HG03521 (cell line): Measurements from ENCODE around the gene ARHGEF6.

Experiments used
- ATAC-seq: cut with Tn5 transposase; IDR thresholded peaks from one replicate; pipeline ENCODE4 v1.9.1; 2021; ENCODE audit warnings: mild to moderate bottlenecking, moderate library complexity; ENCODE audit not compliant: unreplicated experiment

ARHGEF6 gene

GRCh38 chrX:136747003-136747986 lies 33.4 kb downstream of the ARHGEF6 start:
- peak; percentile 51 for ATAC-seq

- no peak for ATAC-seq
These were observed 35.2 kb downstream of the ARHGEF6 start for GRCh38 chrX:136745215-136746173.

GRCh38 chrX:136742721-136743379 lies 37.9 kb downstream of the ARHGEF6 start:
- ATAC-seq, result no peak

GRCh38 chrX:136738049-136738729 lies 42.5 kb downstream of the ARHGEF6 start:
- ATAC-seq, result no peak

- ATAC-seq, result no peak
These were observed 44.0 kb downstream of the ARHGEF6 start for GRCh38 chrX:136736690-136737089.

- ATAC-seq, result no peak
These were observed 45.1 kb downstream of the ARHGEF6 start for GRCh38 chrX:136735601-136736000.

GRCh38 chrX:136733613-136734012 lies 47.1 kb downstream of the ARHGEF6 start:
- ATAC-seq, result no peak

GRCh38 chrX:136731798-136732197 lies 48.9 kb downstream of the ARHGEF6 start:
- no peak for ATAC-seq

GRCh38 chrX:136731207-136731782 lies 49.4 kb downstream of the ARHGEF6 start:
- no peak for ATAC-seq

- ATAC-seq, result no peak
These were observed 52.3 kb downstream of the ARHGEF6 start for GRCh38 chrX:136728393-136728792.

GRCh38 chrX:136725441-136726104 lies 55.2 kb downstream of the ARHGEF6 start:
- ATAC-seq, result no peak

- ATAC-seq, result no peak
These were observed 62.6 kb downstream of the ARHGEF6 start for GRCh38 chrX:136718091-136718490.

GRCh38 chrX:136714626-136715599 lies 65.8 kb downstream of the ARHGEF6 start:
- peak; percentile 86 for ATAC-seq

- no peak for ATAC-seq
These were observed 68.0 kb downstream of the ARHGEF6 start for GRCh38 chrX:136712650-136713310.

- no peak for ATAC-seq
These were observed 69.6 kb downstream of the ARHGEF6 start for GRCh38 chrX:136711147-136711546.

GRCh38 chrX:136710325-136710951 lies 70.3 kb downstream of the ARHGEF6 start:
- ATAC-seq, result no peak

GRCh38 chrX:136708348-136708747 lies 72.4 kb downstream of the ARHGEF6 start:
- ATAC-seq, result peak; percentile 53
